Measurements from ENCODE around the gene C1QTNF9B.

The C1QTNF9B gene

GRCh38 chr13:23856008-23856750 is 41.1 kb downstream of the C1QTNF9B start:
- H3K9me3 ChIP-seq (ENCODE audit: control insufficient read depth, low read length) = no peaks in the 10 kb centered on the region
- H3K4me3 ChIP-seq (ENCODE audit: extremely low read depth, insufficient read depth, low read length, poor library complexity, severe bottlenecking) = no peak overlapping the region
- peaks cover 4% of the 10 kb centered on the region for H3K4me1 ChIP-seq (ENCODE audit: control insufficient read depth, insufficient read depth, low read length, poor library complexity, severe bottlenecking)
- H3K36me3 ChIP-seq (ENCODE audit: control insufficient read depth, insufficient read depth, low read length) = no peaks in the 10 kb centered on the region
- WGBS, 2 experiments (ENCODE audit: insufficient coverage in 2 of 2) = 56 to 66% methylated on average over 4 of the region's 5 CpGs
- no peak overlapping the region for H3K27ac ChIP-seq (ENCODE audit: low read depth, low read length, severe bottlenecking)

- Histone ChIP-seq H3K9me3 (ENCODE audit: control insufficient read depth, low read length) (no peaks in the 10 kb centered on the region), H3K36me3 (ENCODE audit: control insufficient read depth, insufficient read depth, low read length) (no peaks in the 10 kb centered on the region), H3K4me3 (ENCODE audit: extremely low read depth, insufficient read depth, low read length, poor library complexity, severe bottlenecking) (no peak overlapping the region), H3K4me1 (ENCODE audit: control insufficient read depth, insufficient read depth, low read length, poor library complexity, severe bottlenecking) (peaks cover 4% of the 10 kb centered on the region), H3K27ac (ENCODE audit: low read depth, low read length, severe bottlenecking) (no peak overlapping the region)
- WGBS, 2 experiments (ENCODE audit: insufficient coverage in 2 of 2) = 91 to 100% methylated on average over 1 of the region's 3 CpGs
These were observed 41.9 kb downstream of the C1QTNF9B start for GRCh38 chr13:23855360-23855759.

GRCh38 chr13:23852351-23852750 is 45.0 kb downstream of the C1QTNF9B start:
- no peak overlapping the region for H3K27ac ChIP-seq (ENCODE audit: low read depth, low read length, severe bottlenecking)
- no CpG with 5 or more reads among the region's 2 CpGs for WGBS, 2 experiments (ENCODE audit: insufficient coverage in 2 of 2)
- no peaks in the 10 kb centered on the region for H3K9me3 ChIP-seq (ENCODE audit: control insufficient read depth, low read length)
- H3K4me3 ChIP-seq (ENCODE audit: extremely low read depth, insufficient read depth, low read length, poor library complexity, severe bottlenecking) = no peak overlapping the region
- H3K4me1 ChIP-seq (ENCODE audit: control insufficient read depth, insufficient read depth, low read length, poor library complexity, severe bottlenecking) = peaks cover 3% of the 10 kb centered on the region
- H3K36me3 ChIP-seq (ENCODE audit: control insufficient read depth, insufficient read depth, low read length) = no peaks in the 10 kb centered on the region

- Histone ChIP-seq H3K4me1 (ENCODE audit: control insufficient read depth, insufficient read depth, low read length, poor library complexity, severe bottlenecking) (peaks cover 3% of the 10 kb centered on the region), H3K36me3 (ENCODE audit: control insufficient read depth, insufficient read depth, low read length) (no peaks in the 10 kb centered on the region), H3K9me3 (ENCODE audit: control insufficient read depth, low read length) (no peaks in the 10 kb centered on the region), H3K4me3 (ENCODE audit: extremely low read depth, insufficient read depth, low read length, poor library complexity, severe bottlenecking) (no peak overlapping the region), H3K27ac (ENCODE audit: low read depth, low read length, severe bottlenecking) (no peak overlapping the region)
- WGBS, 2 experiments (ENCODE audit: insufficient coverage in 2 of 2) = 83 to 86% methylated on average over 1 of the region's 2 CpGs
These were observed 46.2 kb downstream of the C1QTNF9B start for GRCh38 chr13:23851106-23851505.

- Histone ChIP-seq H3K9me3 (ENCODE audit: control insufficient read depth, low read length) (no peaks in the 10 kb centered on the region), H3K4me1 (ENCODE audit: control insufficient read depth, insufficient read depth, low read length, poor library complexity, severe bottlenecking) (peaks cover 3% of the 10 kb centered on the region), H3K4me3 (ENCODE audit: extremely low read depth, insufficient read depth, low read length, poor library complexity, severe bottlenecking) (no peak overlapping the region), H3K36me3 (ENCODE audit: control insufficient read depth, insufficient read depth, low read length) (no peaks in the 10 kb centered on the region), H3K27ac (ENCODE audit: low read depth, low read length, severe bottlenecking) (no peak overlapping the region)
- WGBS, 2 experiments (ENCODE audit: insufficient coverage in 2 of 2) = no CpG with 5 or more reads among the region's 1 CpG
These were observed 47.2 kb downstream of the C1QTNF9B start for GRCh38 chr13:23850134-23850533.

- WGBS, 2 experiments (ENCODE audit: insufficient coverage in 2 of 2) = 100% methylated on average over 1 of the region's 2 CpGs; no CpG with 5 or more reads in 1 of the 2 experiments
- peaks cover 3% of the 10 kb centered on the region for H3K4me1 ChIP-seq (ENCODE audit: control insufficient read depth, insufficient read depth, low read length, poor library complexity, severe bottlenecking)
- no peak overlapping the region for H3K4me3 ChIP-seq (ENCODE audit: extremely low read depth, insufficient read depth, low read length, poor library complexity, severe bottlenecking)
- no peaks in the 10 kb centered on the region for H3K9me3 ChIP-seq (ENCODE audit: control insufficient read depth, low read length)
- no peak overlapping the region for H3K27ac ChIP-seq (ENCODE audit: low read depth, low read length, severe bottlenecking)
- H3K36me3 ChIP-seq (ENCODE audit: control insufficient read depth, insufficient read depth, low read length) = no peaks in the 10 kb centered on the region
These were observed 47.6 kb downstream of the C1QTNF9B start for GRCh38 chr13:23849670-23850069.

GRCh38 chr13:23848646-23849141 is 48.6 kb downstream of the C1QTNF9B start:
- peaks cover 3% of the 10 kb centered on the region for H3K4me1 ChIP-seq (ENCODE audit: control insufficient read depth, insufficient read depth, low read length, poor library complexity, severe bottlenecking)
- no peaks in the 10 kb centered on the region for H3K9me3 ChIP-seq (ENCODE audit: control insufficient read depth, low read length)
- H3K36me3 ChIP-seq (ENCODE audit: control insufficient read depth, insufficient read depth, low read length) = no peaks in the 10 kb centered on the region
- WGBS, 2 experiments (ENCODE audit: insufficient coverage in 2 of 2) = 80 to 85% methylated on average over 7 of the region's 8 CpGs
- no peak overlapping the region for H3K27ac ChIP-seq (ENCODE audit: low read depth, low read length, severe bottlenecking)
- no peak overlapping the region for H3K4me3 ChIP-seq (ENCODE audit: extremely low read depth, insufficient read depth, low read length, poor library complexity, severe bottlenecking)

GRCh38 chr13:23848019-23848418 is 49.3 kb downstream of the C1QTNF9B start:
- H3K4me3 ChIP-seq (ENCODE audit: extremely low read depth, insufficient read depth, low read length, poor library complexity, severe bottlenecking) = no peak overlapping the region
- H3K36me3 ChIP-seq (ENCODE audit: control insufficient read depth, insufficient read depth, low read length) = no peaks in the 10 kb centered on the region
- no peaks in the 10 kb centered on the region for H3K9me3 ChIP-seq (ENCODE audit: control insufficient read depth, low read length)
- WGBS, 2 experiments (ENCODE audit: insufficient coverage in 2 of 2) = 86 to 94% methylated on average over 1 to 2 of the region's 2 CpGs
- H3K27ac ChIP-seq (ENCODE audit: low read depth, low read length, severe bottlenecking) = no peak overlapping the region
- peaks cover 3% of the 10 kb centered on the region for H3K4me1 ChIP-seq (ENCODE audit: control insufficient read depth, insufficient read depth, low read length, poor library complexity, severe bottlenecking)

- H3K9me3 ChIP-seq (ENCODE audit: control insufficient read depth, low read length) = no peaks in the 10 kb centered on the region
- peaks cover 3% of the 10 kb centered on the region for H3K4me1 ChIP-seq (ENCODE audit: control insufficient read depth, insufficient read depth, low read length, poor library complexity, severe bottlenecking)
- H3K4me3 ChIP-seq (ENCODE audit: extremely low read depth, insufficient read depth, low read length, poor library complexity, severe bottlenecking) = no peak overlapping the region
- no peak overlapping the region for H3K27ac ChIP-seq (ENCODE audit: low read depth, low read length, severe bottlenecking)
- WGBS, 2 experiments (ENCODE audit: insufficient coverage in 2 of 2) = 77 to 90% methylated on average over 2 of the region's 2 CpGs
- no peaks in the 10 kb centered on the region for H3K36me3 ChIP-seq (ENCODE audit: control insufficient read depth, insufficient read depth, low read length)
These were observed 49.8 kb downstream of the C1QTNF9B start for GRCh38 chr13:23847497-23847896.

- no CpG with 5 or more reads among the region's 5 CpGs for WGBS, 2 experiments (ENCODE audit: insufficient coverage in 2 of 2)
- H3K4me3 ChIP-seq (ENCODE audit: extremely low read depth, insufficient read depth, low read length, poor library complexity, severe bottlenecking) = no peak overlapping the region
- no peaks in the 10 kb centered on the region for H3K36me3 ChIP-seq (ENCODE audit: control insufficient read depth, insufficient read depth, low read length)
- no peaks in the 10 kb centered on the region for H3K9me3 ChIP-seq (ENCODE audit: control insufficient read depth, low read length)
- H3K4me1 ChIP-seq (ENCODE audit: control insufficient read depth, insufficient read depth, low read length, poor library complexity, severe bottlenecking) = peaks cover 3% of the 10 kb centered on the region
- H3K27ac ChIP-seq (ENCODE audit: low read depth, low read length, severe bottlenecking) = no peak overlapping the region
These were observed 52.1 kb downstream of the C1QTNF9B start for GRCh38 chr13:23845105-23845725.

GRCh38 chr13:23844132-23844531 is 53.2 kb downstream of the C1QTNF9B start:
- H3K4me1 ChIP-seq (ENCODE audit: control insufficient read depth, insufficient read depth, low read length, poor library complexity, severe bottlenecking) = peaks cover 3% of the 10 kb centered on the region
- H3K4me3 ChIP-seq (ENCODE audit: extremely low read depth, insufficient read depth, low read length, poor library complexity, severe bottlenecking) = no peak overlapping the region
- no peak overlapping the region for H3K27ac ChIP-seq (ENCODE audit: low read depth, low read length, severe bottlenecking)
- 100% methylated on average over 2 of the region's 2 CpGs for WGBS, 2 experiments (ENCODE audit: insufficient coverage in 2 of 2)
- no peaks in the 10 kb centered on the region for H3K36me3 ChIP-seq (ENCODE audit: control insufficient read depth, insufficient read depth, low read length)
- H3K9me3 ChIP-seq (ENCODE audit: control insufficient read depth, low read length) = no peaks in the 10 kb centered on the region

Measured in mesodermal cell (in vitro differentiated cells).